Spleen (tissue), 7 donors: ENCODE results near the gene ZFYVE1.

Experiments
- POLR2A ChIP-seq, 3 donors: fragments of 450-650 bp; IDR thresholded peaks; one replicate each; pipeline ENCODE4 v1.5.1; 2017; ENCODE audit warnings: antibody characterized with exemption in 3 of 3, mild to moderate bottlenecking in 1 of 3
- POLR2AphosphoS5 ChIP-seq, 3 donors: sonication (generic); formaldehyde crosslinking; IDR thresholded peaks; one replicate each; pipeline ENCODE4 v1.5.1; 2017; ENCODE audit warnings: antibody characterized with exemption in 3 of 3
- TF ChIP-seq, protein P1 (sequence below), 11 experiments: fragments of 200-600 bp in 7 of 11; fragments of 450-650 bp in 4 of 11; sonication (generic) in 4 of 11; IDR thresholded peaks in 8 of 11; conservative IDR thresholded peaks in 3 of 11; 1 replicate in 7 of 11; 2 replicates in 4 of 11; pipeline versions ENCODE4 v1.4.0 to v1.8.0; 2016 to 2021; ENCODE audit warnings: antibody characterized with exemption in 11 of 11, inconsistent platforms in 4 of 11, mild to moderate bottlenecking in 1 of 11
- donor health status: DM: no; HTN: no; CAD: no; lungs with moderate emphysema.
- donor health status: DM: no; HTN: no; CAD: no.
- donor health status: DM: no; HTN: no; CAD: no.

DNA sequence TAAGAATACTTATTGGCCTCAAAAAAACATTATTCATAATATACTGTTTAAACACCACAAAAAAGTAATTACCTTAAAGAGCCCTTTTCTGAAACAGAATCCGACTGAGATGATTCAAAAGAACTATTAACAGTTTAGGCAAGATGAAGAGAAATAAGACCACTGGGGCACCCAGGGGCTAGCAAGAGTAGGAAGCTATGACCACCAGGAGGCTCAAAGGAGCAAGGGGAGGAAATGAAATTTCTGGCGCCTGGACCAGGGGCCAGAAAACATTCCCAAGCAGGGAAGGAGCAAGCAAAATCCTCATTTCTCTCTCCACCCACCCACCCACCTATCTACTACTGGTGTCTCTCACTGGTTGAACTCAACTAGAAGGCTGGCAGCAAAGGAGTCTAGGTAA is 106.9 kb downstream of the ZFYVE1 start:
- TF ChIP-seq, protein P1, sequence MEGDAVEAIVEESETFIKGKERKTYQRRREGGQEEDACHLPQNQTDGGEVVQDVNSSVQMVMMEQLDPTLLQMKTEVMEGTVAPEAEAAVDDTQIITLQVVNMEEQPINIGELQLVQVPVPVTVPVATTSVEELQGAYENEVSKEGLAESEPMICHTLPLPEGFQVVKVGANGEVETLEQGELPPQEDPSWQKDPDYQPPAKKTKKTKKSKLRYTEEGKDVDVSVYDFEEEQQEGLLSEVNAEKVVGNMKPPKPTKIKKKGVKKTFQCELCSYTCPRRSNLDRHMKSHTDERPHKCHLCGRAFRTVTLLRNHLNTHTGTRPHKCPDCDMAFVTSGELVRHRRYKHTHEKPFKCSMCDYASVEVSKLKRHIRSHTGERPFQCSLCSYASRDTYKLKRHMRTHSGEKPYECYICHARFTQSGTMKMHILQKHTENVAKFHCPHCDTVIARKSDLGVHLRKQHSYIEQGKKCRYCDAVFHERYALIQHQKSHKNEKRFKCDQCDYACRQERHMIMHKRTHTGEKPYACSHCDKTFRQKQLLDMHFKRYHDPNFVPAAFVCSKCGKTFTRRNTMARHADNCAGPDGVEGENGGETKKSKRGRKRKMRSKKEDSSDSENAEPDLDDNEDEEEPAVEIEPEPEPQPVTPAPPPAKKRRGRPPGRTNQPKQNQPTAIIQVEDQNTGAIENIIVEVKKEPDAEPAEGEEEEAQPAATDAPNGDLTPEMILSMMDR (IDR thresholded peaks at IDR 0.05 in 8 of 11, conservative IDR thresholded peaks at IDR 0.05 in 3 of 11) = no peak
- TF ChIP-seq POLR2AphosphoS5 (IDR thresholded peaks at IDR 0.05) (no peak), POLR2A (IDR thresholded peaks at IDR 0.05) (no peak)
